RWPE1 (cell line): Measurements from ENCODE around the gene NUPR2.
"Not testable (repeated sequence)": the region's sequence is repeated elsewhere in the genome, so short reads cannot be mapped to it uniquely, and the experiment has no call there.

Experiments
- CTCF ChIA-PET: fragments of 350-600 bp; sonication (Branson Sonifier 250); formaldehyde crosslinking; extraction: SDS; loops from one replicate; lab custom pipeline; 2021; lab: Yijun Ruan, JAX
- POLR2A ChIA-PET: fragments of 400-600 bp; formaldehyde crosslinking; extraction: SDS; loops from one replicate; lab custom pipeline; 2020; ENCODE audit warnings: antibody characterized with exemption; ENCODE audit not compliant: low non-redundant PET; lab: Yijun Ruan, JAX
- DNase-seq: peaks from one replicate; pipeline ENCODE4 v3.0.0; 2012; ENCODE audit warnings: low spot score
- H3K27ac ChIP-seq: fragments of 450-650 bp; 2 replicates; pipeline ENCODE4 v1.5.1; 2017
- CTCF ChIP-seq: fragments of 450-650 bp; conservative IDR thresholded peaks from 2 replicates; pipeline ENCODE4 v1.5.1; 2017; ENCODE audit warnings: low read depth, mild to moderate bottlenecking

The NUPR2 gene

GRCh38 chr7:56077681-56078080 lies 38.5 kb downstream of the NUPR2 start:
- DNase-seq: no peak
- ChIA-PET CTCF (no interaction called here), POLR2A (no interaction called here)
- no peak for TF ChIP-seq CTCF
- no peak overlapping the region for H3K27ac ChIP-seq

DNA sequence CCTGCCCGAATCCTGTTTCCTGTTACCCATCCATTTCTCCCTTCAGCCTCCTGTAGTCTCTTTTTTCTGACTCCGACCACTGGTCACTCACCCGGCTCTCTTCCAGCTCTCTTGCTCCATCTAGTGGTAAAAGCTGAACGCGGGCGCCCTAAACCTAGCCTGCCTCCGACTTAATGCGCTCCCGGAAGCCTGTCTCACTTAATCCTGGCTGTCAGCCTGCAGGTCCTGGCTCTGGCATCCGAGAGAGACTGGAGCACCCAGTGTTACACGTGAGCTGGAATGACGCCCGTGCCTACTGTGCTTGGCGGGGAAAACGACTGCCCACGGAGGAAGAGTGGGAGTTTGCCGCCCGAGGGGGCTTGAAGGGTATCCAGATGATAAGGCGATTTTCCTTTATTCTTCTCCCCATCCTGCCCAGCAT lies 41.8 kb downstream of the NUPR2 start:
- DNase-seq: peak; percentile 82
- CTCF ChIA-PET: interaction anchor here (0.6 to 1.2 kb wide), 7 partner anchors 18 to 433 kb away, joined by 3 to 6 read pairs (median 4); partner anchors contain the start of gene PHKG1
- POLR2A ChIA-PET: no interaction called here
- TF ChIP-seq CTCF: peak; percentile 96
- peak overlapping the region; percentile 54 for H3K27ac ChIP-seq

- POLR2A ChIA-PET, DNase-seq, H3K27ac ChIP-seq, CTCF ChIA-PET: not testable (repeated sequence)
Observed at GRCh38 chr7:56066376-56066775, 49.8 kb downstream of the NUPR2 start.
